ENCODE data around the gene GRAMD4.

GRCh38 chr22:46676479-46676878 is 56.3 kb downstream of the GRAMD4 start:
- no peak for TF ChIP-seq CTCF (IDR thresholded peaks at IDR 0.05; ENCODE audit: low read depth, low read length, poor library complexity, severe bottlenecking)
- TF ChIP-seq EZH2phosphoT487 (IDR thresholded peaks at IDR 0.05; ENCODE audit: borderline replicate concordance, low read length): no peak
